Ectodermal cell (in vitro differentiated cells): Measurements from ENCODE around the gene EHF.

Experiments
- H3K27ac ChIP-seq: 2 replicates; pipeline ENCODE4 v1.7.0; 2013; ENCODE audit warnings: mild to moderate bottlenecking, low read depth, low read length; ENCODE audit not compliant: insufficient read depth, poor library complexity, severe bottlenecking
- H3K27me3 ChIP-seq: 2 replicates; pipeline ENCODE4 v1.7.0; 2013; ENCODE audit warnings: mild to moderate bottlenecking, low read length; ENCODE audit not compliant: insufficient read depth, control insufficient read depth, poor library complexity, severe bottlenecking
- H3K36me3 ChIP-seq: one replicate; pipeline ENCODE4 v1.7.0; 2013; ENCODE audit warnings: low read length; ENCODE audit not compliant: control insufficient read depth, insufficient read depth
- H3K4me1 ChIP-seq: one replicate; pipeline ENCODE4 v1.7.0; 2013; ENCODE audit warnings: low read length; ENCODE audit not compliant: control insufficient read depth, insufficient read depth
- H3K4me3 ChIP-seq: 2 replicates; pipeline ENCODE4 v1.7.0; 2013; ENCODE audit warnings: low read depth, low read length, control low read depth; ENCODE audit not compliant: insufficient read depth
- H3K9me3 ChIP-seq: 2 replicates; pipeline ENCODE4 v1.7.0; 2013; ENCODE audit warnings: mild to moderate bottlenecking, low read length, moderate library complexity; ENCODE audit not compliant: control insufficient read depth
- whole genome bisulfite sequencing, 2 experiments: methylation state at CpG; one replicate each; pipeline ENCODE4 v1.1.7; 2013; ENCODE audit warnings: missing lambda C conversion rate in 2 of 2; 5-methylcytosine and 5-hydroxymethylcytosine counted together

Gene EHF

DNA sequence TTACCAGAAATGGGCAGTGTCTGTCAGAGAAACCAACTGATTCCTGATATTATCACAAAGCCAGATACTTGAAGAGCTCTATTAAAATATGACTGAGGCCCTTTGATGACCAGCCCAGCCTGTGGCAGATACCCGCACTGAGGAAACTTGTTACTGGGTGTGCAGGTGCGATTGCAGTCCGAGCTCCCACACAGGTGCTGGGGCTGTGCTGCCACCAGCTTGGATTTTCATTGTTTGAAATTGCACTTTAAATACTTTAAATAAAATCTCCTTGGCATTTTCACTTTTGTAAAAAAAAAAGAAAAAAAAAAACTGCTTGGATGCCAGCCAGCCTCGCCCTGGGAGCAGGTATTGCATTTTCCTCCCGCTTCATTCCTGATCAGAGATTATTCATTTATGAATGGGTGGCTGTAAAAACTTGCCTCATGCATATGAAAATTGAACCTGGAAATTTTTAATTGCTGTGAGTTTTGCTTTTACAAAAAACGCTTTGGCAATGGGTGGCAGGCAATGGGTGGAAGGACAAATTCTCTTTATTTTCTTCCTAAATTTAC, 21.2 kb downstream of the EHF start:
- 94 to 96% methylated on average over 6 of the region's 6 CpGs for WGBS, 2 experiments
- H3K4me3 ChIP-seq: no peak overlapping the region

GRCh38 chr11:34642873-34643272, 22.0 kb downstream of the EHF start:
- WGBS, 2 experiments: 90 to 97% methylated on average over 6 of the region's 6 CpGs
- peaks cover 8% of the 10 kb centered on the region for H3K4me1 ChIP-seq
- H3K36me3 ChIP-seq: no peaks in the 10 kb centered on the region
- no peak overlapping the region for H3K27ac ChIP-seq
- no peaks in the 10 kb centered on the region for H3K9me3 ChIP-seq
- H3K27me3 ChIP-seq: no peaks in the 10 kb centered on the region
- no peak overlapping the region for H3K4me3 ChIP-seq

More for the DNA sequence above, 21.2 kb downstream of the EHF start:
- no peaks in the 10 kb centered on the region for H3K36me3 ChIP-seq
- no peaks in the 10 kb centered on the region for H3K9me3 ChIP-seq
- no peak overlapping the region for H3K27ac ChIP-seq
- peaks cover 8% of the 10 kb centered on the region for H3K4me1 ChIP-seq
- no peaks in the 10 kb centered on the region for H3K27me3 ChIP-seq

DNA sequence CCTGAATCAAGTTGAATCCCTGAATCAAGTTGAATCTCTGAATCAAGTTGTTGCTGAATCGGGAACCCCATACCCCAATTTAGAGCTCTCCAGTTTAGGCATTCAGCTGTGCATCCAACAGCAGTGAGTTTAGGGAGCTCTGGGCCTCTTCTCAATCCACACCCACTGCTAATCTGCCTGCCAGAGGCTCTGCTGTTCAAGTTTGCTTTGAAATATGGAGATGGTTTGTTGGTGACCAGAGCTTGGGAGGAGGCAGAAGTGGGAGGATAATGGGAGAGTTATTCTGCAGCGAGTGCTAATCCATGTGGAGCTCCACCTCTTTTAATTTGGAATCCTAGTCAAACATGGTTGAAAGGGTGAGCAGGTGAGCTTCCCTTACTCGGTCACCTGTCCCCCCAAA, 22.4 kb downstream of the EHF start:
- Histone ChIP-seq H3K4me3 (no peak overlapping the region), H3K27ac (no peak overlapping the region), H3K4me1 (peaks cover 8% of the 10 kb centered on the region), H3K36me3 (no peaks in the 10 kb centered on the region), H3K27me3 (no peaks in the 10 kb centered on the region), H3K9me3 (no peaks in the 10 kb centered on the region)
- WGBS, 2 experiments: 95 to 96% methylated on average over 3 of the region's 3 CpGs

- H3K27ac ChIP-seq: no peak overlapping the region
- H3K27me3 ChIP-seq: no peaks in the 10 kb centered on the region
- H3K4me1 ChIP-seq: peaks cover 8% of the 10 kb centered on the region
- no peaks in the 10 kb centered on the region for H3K36me3 ChIP-seq
- H3K9me3 ChIP-seq: no peaks in the 10 kb centered on the region
- H3K4me3 ChIP-seq: no peak overlapping the region
- WGBS, 2 experiments: 97 to 100% methylated on average over 1 to 2 of the region's 2 CpGs
These were observed 23.0 kb downstream of the EHF start for GRCh38 chr11:34643846-34644245.

GRCh38 chr11:34644669-34645406, 23.9 kb downstream of the EHF start:
- H3K27me3 ChIP-seq: no peaks in the 10 kb centered on the region
- H3K4me1 ChIP-seq: peaks cover 8% of the 10 kb centered on the region
- H3K9me3 ChIP-seq: no peaks in the 10 kb centered on the region
- no peaks in the 10 kb centered on the region for H3K36me3 ChIP-seq
- WGBS, 2 experiments: 84 to 94% methylated on average over 8 to 9 of the region's 9 CpGs
- H3K27ac ChIP-seq: no peak overlapping the region
- no peak overlapping the region for H3K4me3 ChIP-seq

- H3K4me3 ChIP-seq: no peak overlapping the region
- H3K27me3 ChIP-seq: no peaks in the 10 kb centered on the region
- H3K36me3 ChIP-seq: no peaks in the 10 kb centered on the region
- H3K27ac ChIP-seq: no peak overlapping the region
- H3K9me3 ChIP-seq: no peaks in the 10 kb centered on the region
- 91 to 92% methylated on average over 7 to 8 of the region's 8 CpGs for WGBS, 2 experiments
- peaks cover 7% of the 10 kb centered on the region for H3K4me1 ChIP-seq
These were observed 25.5 kb downstream of the EHF start for GRCh38 chr11:34646431-34646830.

DNA sequence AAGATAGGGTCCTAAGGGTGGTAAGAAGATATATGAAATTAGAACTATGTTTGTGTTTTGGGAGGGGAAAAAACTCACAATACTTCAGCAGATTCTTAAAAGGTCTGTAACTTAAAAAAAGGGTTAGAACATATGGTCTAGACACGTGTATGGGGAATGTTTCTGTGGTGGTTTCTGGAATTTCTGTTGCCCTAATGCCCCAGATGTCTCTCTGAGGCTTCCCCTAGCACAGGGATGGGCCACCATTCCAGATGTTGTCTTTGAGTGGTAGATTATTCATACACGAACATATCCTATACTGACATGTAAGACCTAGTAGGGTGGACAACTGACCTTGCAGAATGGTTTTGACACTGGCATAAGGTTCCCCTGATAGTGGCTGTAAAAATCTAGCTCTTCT, 26.2 kb downstream of the EHF start:
- Histone ChIP-seq H3K27ac (no peak overlapping the region), H3K9me3 (no peaks in the 10 kb centered on the region), H3K36me3 (no peaks in the 10 kb centered on the region), H3K4me1 (peaks cover 11% of the 10 kb centered on the region), H3K27me3 (no peaks in the 10 kb centered on the region), H3K4me3 (no peak overlapping the region)
- WGBS, 2 experiments: 93 to 96% methylated on average over 2 of the region's 2 CpGs

- 90 to 94% methylated on average over 3 of the region's 3 CpGs for WGBS, 2 experiments
- Histone ChIP-seq H3K9me3 (no peaks in the 10 kb centered on the region), H3K36me3 (no peaks in the 10 kb centered on the region), H3K4me1 (peaks cover 14% of the 10 kb centered on the region), H3K4me3 (no peak overlapping the region), H3K27ac (no peak overlapping the region), H3K27me3 (no peaks in the 10 kb centered on the region)
These were observed 26.6 kb downstream of the EHF start for GRCh38 chr11:34647532-34647931.

GRCh38 chr11:34648036-34648435, 27.1 kb downstream of the EHF start:
- Histone ChIP-seq H3K27ac (no peak overlapping the region), H3K36me3 (no peaks in the 10 kb centered on the region), H3K27me3 (no peaks in the 10 kb centered on the region), H3K4me3 (no peak overlapping the region), H3K9me3 (no peaks in the 10 kb centered on the region), H3K4me1 (peaks cover 19% of the 10 kb centered on the region)
- WGBS, 2 experiments: 94 to 100% methylated on average over 1 of the region's 1 CpG

- peaks cover 33% of the 10 kb centered on the region for H3K4me1 ChIP-seq
- no peaks in the 10 kb centered on the region for H3K27me3 ChIP-seq
- 88 to 91% methylated on average over 2 of the region's 2 CpGs for WGBS, 2 experiments
- no peaks in the 10 kb centered on the region for H3K36me3 ChIP-seq
- no peak overlapping the region for H3K4me3 ChIP-seq
- no peak overlapping the region for H3K27ac ChIP-seq
- no peaks in the 10 kb centered on the region for H3K9me3 ChIP-seq
These were observed 28.7 kb downstream of the EHF start for GRCh38 chr11:34649597-34649996.
